ENCODE results near the gene DOCK8.

DOCK8 gene

DNA sequence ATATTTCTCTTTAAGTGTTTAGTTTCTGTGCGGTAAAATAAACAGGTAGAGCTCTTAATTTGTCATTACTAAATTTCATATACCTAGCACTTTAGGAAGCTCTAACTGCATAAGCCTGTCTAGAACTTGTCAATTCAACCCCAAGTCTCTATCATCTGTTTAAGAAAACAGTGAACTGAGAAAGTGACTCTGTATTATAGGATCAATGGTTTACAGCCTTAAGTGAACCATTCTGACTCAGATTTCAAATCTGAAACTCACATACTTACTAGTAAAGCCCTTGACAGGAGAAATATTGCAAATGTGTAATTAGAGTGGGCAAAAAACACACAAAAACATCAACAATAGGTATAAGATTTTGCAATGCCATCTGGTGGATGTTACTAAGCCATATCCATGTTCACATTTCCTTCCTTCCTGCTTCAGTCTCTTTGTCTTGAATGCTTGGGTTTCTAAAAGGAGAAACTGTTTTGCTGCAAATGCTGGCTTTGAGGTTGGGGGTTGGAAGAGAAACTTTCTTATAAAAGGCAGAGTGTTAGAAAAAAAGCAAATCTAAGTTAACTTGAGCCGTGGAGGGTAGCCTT lies 101.8 kb downstream of the DOCK8 start:
- TF ChIP-seq CTCF (conservative IDR thresholded peaks at IDR 0.05; ENCODE audit: low read depth, low read length), result no peak
- no peaks in the 10 kb centered on the region for H4K20me1 ChIP-seq (ENCODE audit: insufficient read depth)
- H2AFZ ChIP-seq (ENCODE audit: low read depth), result no peak overlapping the region
- H3K4me1 ChIP-seq (ENCODE audit: low read depth, poor library complexity, severe bottlenecking), result no peaks in the 10 kb centered on the region
- no peaks in the 10 kb centered on the region for H3K36me3 ChIP-seq (ENCODE audit: insufficient read depth)
- no peak overlapping the region for H3K4me2 ChIP-seq
- H3K4me3 ChIP-seq (IDR thresholded peaks at IDR 0.05; ENCODE audit: insufficient read depth, low read depth, low read length), result no peak overlapping the region
- H3K27me3 ChIP-seq (ENCODE audit: insufficient read depth, low read depth), result no peaks in the 10 kb centered on the region
- no peaks in the 10 kb centered on the region for H3K79me2 ChIP-seq (ENCODE audit: insufficient read depth, low read depth)
- H3K9ac ChIP-seq, result no peak overlapping the region
- H3K27ac ChIP-seq, result no peak overlapping the region

GRCh38 chr9:318646-319045 lies 104.0 kb downstream of the DOCK8 start:
- no peaks in the 10 kb centered on the region for H3K27me3 ChIP-seq (ENCODE audit: insufficient read depth, low read depth)

DNA sequence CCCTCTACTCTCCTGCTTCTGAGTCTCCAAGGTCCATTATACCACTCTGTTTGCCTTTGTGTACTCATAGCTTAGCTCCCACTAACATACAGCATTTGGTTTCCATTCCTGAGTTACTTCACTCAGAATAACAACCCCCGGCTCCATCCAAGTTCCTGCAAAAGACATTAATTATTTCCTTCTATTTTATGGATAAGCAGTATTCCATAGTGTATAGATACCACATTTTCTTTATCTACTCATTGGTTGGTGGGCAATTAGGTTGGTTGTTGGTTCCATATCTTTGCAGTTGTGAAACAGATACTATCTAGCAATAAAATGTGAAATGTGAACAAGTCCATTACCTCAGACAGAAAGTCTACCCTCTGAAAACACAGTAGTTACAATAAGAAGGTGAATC lies 110.3 kb downstream of the DOCK8 start:
- no peaks in the 10 kb centered on the region for H3K36me3 ChIP-seq (ENCODE audit: insufficient read depth)
- H3K79me2 ChIP-seq (ENCODE audit: insufficient read depth, low read depth), result no peaks in the 10 kb centered on the region
- no peaks in the 10 kb centered on the region for H3K27me3 ChIP-seq (ENCODE audit: insufficient read depth, low read depth)
- no peak for TF ChIP-seq CTCF (conservative IDR thresholded peaks at IDR 0.05; ENCODE audit: low read depth, low read length)
- no peak overlapping the region for H3K4me2 ChIP-seq
- no peak overlapping the region for H2AFZ ChIP-seq (ENCODE audit: low read depth)
- no peaks in the 10 kb centered on the region for H4K20me1 ChIP-seq (ENCODE audit: insufficient read depth)
- no peaks in the 10 kb centered on the region for H3K4me1 ChIP-seq (ENCODE audit: low read depth, poor library complexity, severe bottlenecking)
- H3K4me3 ChIP-seq (IDR thresholded peaks at IDR 0.05; ENCODE audit: insufficient read depth, low read depth, low read length), result no peak overlapping the region
- no peak overlapping the region for H3K9ac ChIP-seq
- no peak overlapping the region for H3K27ac ChIP-seq

More at GRCh38 chr9:318646-319045, 104.0 kb downstream of the DOCK8 start:
- Histone ChIP-seq H3K4me2 (no peak overlapping the region), H3K27ac (no peak overlapping the region), H3K36me3 (ENCODE audit: insufficient read depth) (no peaks in the 10 kb centered on the region), H3K4me1 (ENCODE audit: low read depth, poor library complexity, severe bottlenecking) (no peaks in the 10 kb centered on the region), H2AFZ (ENCODE audit: low read depth) (no peak overlapping the region), H4K20me1 (ENCODE audit: insufficient read depth) (no peaks in the 10 kb centered on the region), H3K4me3 (IDR thresholded peaks at IDR 0.05; ENCODE audit: insufficient read depth, low read depth, low read length) (no peak overlapping the region), H3K9ac (no peak overlapping the region), H3K79me2 (ENCODE audit: insufficient read depth, low read depth) (no peaks in the 10 kb centered on the region)
- TF ChIP-seq CTCF (conservative IDR thresholded peaks at IDR 0.05; ENCODE audit: low read depth, low read length), result no peak

GRCh38 chr9:326667-327066 lies 112.0 kb downstream of the DOCK8 start:
- Histone ChIP-seq H3K4me3 (IDR thresholded peaks at IDR 0.05; ENCODE audit: insufficient read depth, low read depth, low read length) (no peak overlapping the region), H3K4me1 (ENCODE audit: low read depth, poor library complexity, severe bottlenecking) (no peaks in the 10 kb centered on the region), H3K9ac (no peak overlapping the region), H3K79me2 (ENCODE audit: insufficient read depth, low read depth) (no peaks in the 10 kb centered on the region), H3K36me3 (ENCODE audit: insufficient read depth) (no peaks in the 10 kb centered on the region), H2AFZ (ENCODE audit: low read depth) (no peak overlapping the region), H3K27ac (no peak overlapping the region), H3K27me3 (ENCODE audit: insufficient read depth, low read depth) (no peaks in the 10 kb centered on the region), H3K4me2 (no peak overlapping the region), H4K20me1 (ENCODE audit: insufficient read depth) (no peaks in the 10 kb centered on the region)
- no peak for TF ChIP-seq CTCF (conservative IDR thresholded peaks at IDR 0.05; ENCODE audit: low read depth, low read length)
